GM08714 (cell line): ENCODE measurements around the gene RHOT2.

Source experiments
- H3K4me3 ChIP-seq: fragments of 200-500 bp; sonication (Bioruptor generic); 2 replicates; pipeline ENCODE4 v1.5.1; 2014; ENCODE audit warnings: mild to moderate bottlenecking, low read length, inconsistent platforms
- ZNF274 ChIP-seq: IDR thresholded peaks from 2 replicates; pipeline ENCODE4 v1.6.1; 2012; ENCODE audit warnings: mild to moderate bottlenecking, low read depth, low read length

RHOT2 gene

GRCh38 chr16:693766-694165 is 25.8 kb downstream of the RHOT2 start:
- TF ChIP-seq ZNF274 = no peak
- H3K4me3 ChIP-seq = no peak overlapping the region

GRCh38 chr16:694187-694862 is 26.4 kb downstream of the RHOT2 start:
- TF ChIP-seq ZNF274 = no peak
- H3K4me3 ChIP-seq = no peak overlapping the region

GRCh38 chr16:694863-695354 is 27.0 kb downstream of the RHOT2 start:
- no peak for TF ChIP-seq ZNF274
- no peak overlapping the region for H3K4me3 ChIP-seq

GRCh38 chr16:695355-696089 is 27.6 kb downstream of the RHOT2 start:
- no peak overlapping the region; the same call in 1 of the 2 replicates for H3K4me3 ChIP-seq
- no peak for TF ChIP-seq ZNF274

GRCh38 chr16:698911-699671 is 31.2 kb downstream of the RHOT2 start:
- no peak overlapping the region for H3K4me3 ChIP-seq
- TF ChIP-seq ZNF274 = no peak

- no peak for TF ChIP-seq ZNF274
- no peak overlapping the region for H3K4me3 ChIP-seq
Measured at GRCh38 chr16:700684-701584, 33.0 kb downstream of the RHOT2 start.

- TF ChIP-seq ZNF274 = no peak
- no peak overlapping the region for H3K4me3 ChIP-seq
Measured at GRCh38 chr16:702341-702740, 34.4 kb downstream of the RHOT2 start.

- TF ChIP-seq ZNF274 = no peak
- no peak overlapping the region for H3K4me3 ChIP-seq
Measured at GRCh38 chr16:703406-703805, 35.5 kb downstream of the RHOT2 start.

- TF ChIP-seq ZNF274 = no peak
- H3K4me3 ChIP-seq = no peak overlapping the region
Measured at GRCh38 chr16:704047-704446, 36.1 kb downstream of the RHOT2 start.

- no peak overlapping the region for H3K4me3 ChIP-seq
- TF ChIP-seq ZNF274 = no peak
Measured at GRCh38 chr16:704552-705380, 36.8 kb downstream of the RHOT2 start.

- H3K4me3 ChIP-seq = no peak within 1 kb of the TSS
- no peak for TF ChIP-seq ZNF274
Measured at GRCh38 chr16:705431-706188, 37.7 kb downstream of the RHOT2 start, which contains the start of gene FBXL16. Gene FBXL16 (minus strand): TSS chr16:705801. CDS start chr16:697405, 8,396 bp downstream.

- TF ChIP-seq ZNF274 = no peak
- H3K4me3 ChIP-seq = no peak overlapping the region
Measured at GRCh38 chr16:706189-707061, 38.5 kb downstream of the RHOT2 start.
